Measurements from ENCODE around the gene RALGPS2. TPM values are rescaled to one million over a fixed set of nuclear protein-coding genes. Genes with fewer than 3 reads are reported as not detected.

The RALGPS2 gene
- polyA plus RNA-seq, 1 of the 3 experiments (the other 2 are of a cell fraction), result 5.1 TPM

DNA sequence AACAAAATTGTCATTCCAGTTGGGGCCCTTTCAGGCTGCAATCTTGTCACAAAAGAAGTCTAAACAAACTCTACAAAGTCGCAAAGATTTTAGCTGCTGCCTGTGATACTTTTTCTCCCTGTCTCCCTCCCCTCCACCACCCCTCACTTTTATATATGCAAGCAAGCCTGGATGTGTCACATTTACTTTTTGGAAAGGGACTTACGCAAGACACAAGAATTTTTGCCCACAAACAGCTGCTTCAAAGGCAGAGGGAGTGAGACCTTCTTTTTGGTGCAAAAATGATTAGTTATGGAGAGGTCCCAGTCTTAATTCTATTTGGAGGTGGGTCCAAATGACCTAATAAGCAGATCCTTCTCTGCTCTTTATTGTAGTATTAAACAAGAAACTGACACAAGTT is 22.9 kb upstream of the RALGPS2 start:
- CTCF ChIA-PET, result interaction anchor here (1.0 kb wide), 1 partner anchor 72 kb away, joined by 3 read pairs; no protein-coding TSS in a partner anchor
- no peaks in the 10 kb centered on the region for H3K36me3 ChIP-seq (replicated peaks in 1 of 2; ENCODE audit: control insufficient read depth in 1 of 2, insufficient read depth in 2 of 2, low read length in 1 of 2)
- no peaks in the 10 kb centered on the region for H4K20me1 ChIP-seq (ENCODE audit: insufficient read depth)
- DNase-seq, result no peak
- H3K4me2 ChIP-seq, result no peak overlapping the region
- no peaks in the 10 kb centered on the region for H3K9me2 ChIP-seq
- 91% methylated on average over 2 of the region's 2 CpGs for WGBS (ENCODE audit: low lambda C conversion rate)
- no peak overlapping the region for H3K4me3 ChIP-seq (ENCODE audit: low read depth in 2 of 2, low read length in 1 of 2)
- no peaks in the 10 kb centered on the region for H3K79me2 ChIP-seq (ENCODE audit: insufficient read depth)
- H3K27ac ChIP-seq (ENCODE audit: low read depth in 2 of 2, low read length in 1 of 2), result no peak overlapping the region
- TF ChIP-seq JUND (IDR thresholded peaks at IDR 0.05), result no peak
- TF ChIP-seq GABPA (IDR thresholded peaks at IDR 0.05; ENCODE audit: low read depth), result no peak
- TF ChIP-seq ELF1 (IDR thresholded peaks at IDR 0.05), result no peak
- TF ChIP-seq MXI1 (IDR thresholded peaks at IDR 0.05; ENCODE audit: low read depth, low read length), result no peak
- TF ChIP-seq TAF1 (IDR thresholded peaks at IDR 0.05; ENCODE audit: borderline replicate concordance, low read depth, low read length), result no peak
- TF ChIP-seq, protein P1, sequence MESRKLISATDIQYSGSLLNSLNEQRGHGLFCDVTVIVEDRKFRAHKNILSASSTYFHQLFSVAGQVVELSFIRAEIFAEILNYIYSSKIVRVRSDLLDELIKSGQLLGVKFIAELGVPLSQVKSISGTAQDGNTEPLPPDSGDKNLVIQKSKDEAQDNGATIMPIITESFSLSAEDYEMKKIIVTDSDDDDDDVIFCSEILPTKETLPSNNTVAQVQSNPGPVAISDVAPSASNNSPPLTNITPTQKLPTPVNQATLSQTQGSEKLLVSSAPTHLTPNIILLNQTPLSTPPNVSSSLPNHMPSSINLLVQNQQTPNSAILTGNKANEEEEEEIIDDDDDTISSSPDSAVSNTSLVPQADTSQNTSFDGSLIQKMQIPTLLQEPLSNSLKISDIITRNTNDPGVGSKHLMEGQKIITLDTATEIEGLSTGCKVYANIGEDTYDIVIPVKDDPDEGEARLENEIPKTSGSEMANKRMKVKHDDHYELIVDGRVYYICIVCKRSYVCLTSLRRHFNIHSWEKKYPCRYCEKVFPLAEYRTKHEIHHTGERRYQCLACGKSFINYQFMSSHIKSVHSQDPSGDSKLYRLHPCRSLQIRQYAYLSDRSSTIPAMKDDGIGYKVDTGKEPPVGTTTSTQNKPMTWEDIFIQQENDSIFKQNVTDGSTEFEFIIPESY (IDR thresholded peaks at IDR 0.05; ENCODE audit: borderline replicate concordance, low read depth), result no peak
- TF ChIP-seq, protein P2, sequence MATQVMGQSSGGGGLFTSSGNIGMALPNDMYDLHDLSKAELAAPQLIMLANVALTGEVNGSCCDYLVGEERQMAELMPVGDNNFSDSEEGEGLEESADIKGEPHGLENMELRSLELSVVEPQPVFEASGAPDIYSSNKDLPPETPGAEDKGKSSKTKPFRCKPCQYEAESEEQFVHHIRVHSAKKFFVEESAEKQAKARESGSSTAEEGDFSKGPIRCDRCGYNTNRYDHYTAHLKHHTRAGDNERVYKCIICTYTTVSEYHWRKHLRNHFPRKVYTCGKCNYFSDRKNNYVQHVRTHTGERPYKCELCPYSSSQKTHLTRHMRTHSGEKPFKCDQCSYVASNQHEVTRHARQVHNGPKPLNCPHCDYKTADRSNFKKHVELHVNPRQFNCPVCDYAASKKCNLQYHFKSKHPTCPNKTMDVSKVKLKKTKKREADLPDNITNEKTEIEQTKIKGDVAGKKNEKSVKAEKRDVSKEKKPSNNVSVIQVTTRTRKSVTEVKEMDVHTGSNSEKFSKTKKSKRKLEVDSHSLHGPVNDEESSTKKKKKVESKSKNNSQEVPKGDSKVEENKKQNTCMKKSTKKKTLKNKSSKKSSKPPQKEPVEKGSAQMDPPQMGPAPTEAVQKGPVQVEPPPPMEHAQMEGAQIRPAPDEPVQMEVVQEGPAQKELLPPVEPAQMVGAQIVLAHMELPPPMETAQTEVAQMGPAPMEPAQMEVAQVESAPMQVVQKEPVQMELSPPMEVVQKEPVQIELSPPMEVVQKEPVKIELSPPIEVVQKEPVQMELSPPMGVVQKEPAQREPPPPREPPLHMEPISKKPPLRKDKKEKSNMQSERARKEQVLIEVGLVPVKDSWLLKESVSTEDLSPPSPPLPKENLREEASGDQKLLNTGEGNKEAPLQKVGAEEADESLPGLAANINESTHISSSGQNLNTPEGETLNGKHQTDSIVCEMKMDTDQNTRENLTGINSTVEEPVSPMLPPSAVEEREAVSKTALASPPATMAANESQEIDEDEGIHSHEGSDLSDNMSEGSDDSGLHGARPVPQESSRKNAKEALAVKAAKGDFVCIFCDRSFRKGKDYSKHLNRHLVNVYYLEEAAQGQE (IDR thresholded peaks at IDR 0.05; ENCODE audit: low read depth, low read length), result no peak
- TF ChIP-seq EP300 (IDR thresholded peaks at IDR 0.05; ENCODE audit: borderline replicate concordance in 1 of 2, low read depth in 1 of 2, low read length in 1 of 2), result no peak
- no peak for TF ChIP-seq POLR2AphosphoS5 (IDR thresholded peaks at IDR 0.05; ENCODE audit: low read depth, low read length)
- TF ChIP-seq TEAD4 (IDR thresholded peaks at IDR 0.05; ENCODE audit: borderline replicate concordance, insufficient read depth), result no peak
- no peak for TF ChIP-seq FOXM1 (IDR thresholded peaks at IDR 0.05; ENCODE audit: low read depth)
- no peak for TF ChIP-seq YY1 (IDR thresholded peaks at IDR 0.05; ENCODE audit: low read depth)
- H2AFZ ChIP-seq (ENCODE audit: low read depth), result no peak overlapping the region
- H3K4me1 ChIP-seq (ENCODE audit: control insufficient read depth in 1 of 2, insufficient read depth in 2 of 2, low read depth in 1 of 2, low read length in 1 of 2), result 0 out of 4 replicates have a peak, but pooled peaks cover 0 to 4% of the 10 kb centered on the region in 2 experiments
- H3F3A ChIP-seq (replicated peaks; ENCODE audit: insufficient read depth), result peaks cover 3% of the 10 kb centered on the region
- H3K27me3 ChIP-seq (ENCODE audit: insufficient read depth), result no peaks in the 10 kb centered on the region
- H3K9me3 ChIP-seq, result no peaks in the 10 kb centered on the region
- H3K9ac ChIP-seq, result no peak overlapping the region
- POLR2A ChIA-PET, result no interaction called here

- Histone ChIP-seq H2AFZ (ENCODE audit: low read depth) (no peak overlapping the region), H3K4me1 (ENCODE audit: control insufficient read depth in 1 of 2, insufficient read depth in 2 of 2, low read depth in 1 of 2, low read length in 1 of 2) (0 out of 4 replicates have a peak, but pooled peaks cover 0 to 4% of the 10 kb centered on the region in 2 experiments), H3K4me3 (ENCODE audit: low read depth in 2 of 2, low read length in 1 of 2) (no peak overlapping the region), H3K9me2 (no peaks in the 10 kb centered on the region), H4K20me1 (ENCODE audit: insufficient read depth) (no peaks in the 10 kb centered on the region), H3K27me3 (ENCODE audit: insufficient read depth) (no peaks in the 10 kb centered on the region), H3F3A (replicated peaks; ENCODE audit: insufficient read depth) (peaks cover 3% of the 10 kb centered on the region), H3K9me3 (no peaks in the 10 kb centered on the region), H3K4me2 (no peak overlapping the region), H3K36me3 (replicated peaks in 1 of 2; ENCODE audit: control insufficient read depth in 1 of 2, insufficient read depth in 2 of 2, low read length in 1 of 2) (no peaks in the 10 kb centered on the region), H3K9ac (no peak overlapping the region), H3K79me2 (ENCODE audit: insufficient read depth) (no peaks in the 10 kb centered on the region), H3K27ac (ENCODE audit: low read depth in 2 of 2, low read length in 1 of 2) (no peak overlapping the region)
- DNase-seq, result no peak
- ChIA-PET CTCF (interaction anchor here (0.8 kb wide), 1 partner anchor 162 kb away, joined by 3 read pairs; no protein-coding TSS in a partner anchor), POLR2A (interaction anchor here (0.5 kb wide), 1 partner anchor 8 kb away, joined by 3 read pairs; no protein-coding TSS in a partner anchor)
- WGBS (ENCODE audit: low lambda C conversion rate), result 69% methylated on average over 1 of the region's 1 CpG
- TF ChIP-seq FOSL2 (IDR thresholded peaks at IDR 0.05; ENCODE audit: borderline replicate concordance, low read depth) (no peak), RXRA (IDR thresholded peaks at IDR 0.05; ENCODE audit: borderline replicate concordance, low read depth) (no peak), FOXJ3 (CRISPR knock-in tag; IDR thresholded peaks at IDR 0.05) (no peak), IRF3 (IDR thresholded peaks at IDR 0.05; ENCODE audit: low read depth, low read length) (no peak), TCF12 (IDR thresholded peaks at IDR 0.05) (no peak)
Measured at GRCh38 chr1:178704833-178705232, 20.2 kb upstream of the RALGPS2 start.
